Breast epithelium (tissue), 3 donors: Measurements from ENCODE around the gene MACROH2A1.

Experiments
- POLR2AphosphoS5 ChIP-seq, 3 donors: sonication (generic); formaldehyde crosslinking; IDR thresholded peaks; one replicate each; pipeline ENCODE4 v1.6.1; 2017; ENCODE audit warnings: antibody characterized with exemption in 3 of 3
- TF ChIP-seq, protein P1 (sequence below), 3 donors: fragments of 450-650 bp; IDR thresholded peaks; one replicate each; pipeline ENCODE4 v1.5.1; 2016 to 2017; ENCODE audit warnings: antibody characterized with exemption in 3 of 3, mild to moderate bottlenecking in 3 of 3, moderate library complexity in 3 of 3

DNA sequence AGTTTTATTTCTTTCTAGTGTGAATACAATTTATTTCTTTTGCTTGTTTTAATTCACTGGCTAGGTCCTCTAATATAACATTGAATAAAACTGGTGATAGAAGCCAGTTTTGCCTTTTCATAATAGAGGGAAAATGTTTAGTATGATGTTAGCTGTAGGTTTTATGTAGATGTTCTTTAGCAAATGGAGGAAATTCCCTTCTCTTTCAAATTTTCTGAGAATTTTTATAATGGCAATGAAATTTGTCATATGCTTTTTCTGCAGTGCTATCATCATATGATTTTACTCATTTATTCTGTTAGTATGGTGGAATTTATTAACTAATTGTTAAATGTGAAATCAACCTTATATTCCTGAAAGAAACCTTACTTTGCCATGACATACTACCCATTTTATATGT is 18.1 kb upstream of the MACROH2A1 start:
- TF ChIP-seq, protein P1, sequence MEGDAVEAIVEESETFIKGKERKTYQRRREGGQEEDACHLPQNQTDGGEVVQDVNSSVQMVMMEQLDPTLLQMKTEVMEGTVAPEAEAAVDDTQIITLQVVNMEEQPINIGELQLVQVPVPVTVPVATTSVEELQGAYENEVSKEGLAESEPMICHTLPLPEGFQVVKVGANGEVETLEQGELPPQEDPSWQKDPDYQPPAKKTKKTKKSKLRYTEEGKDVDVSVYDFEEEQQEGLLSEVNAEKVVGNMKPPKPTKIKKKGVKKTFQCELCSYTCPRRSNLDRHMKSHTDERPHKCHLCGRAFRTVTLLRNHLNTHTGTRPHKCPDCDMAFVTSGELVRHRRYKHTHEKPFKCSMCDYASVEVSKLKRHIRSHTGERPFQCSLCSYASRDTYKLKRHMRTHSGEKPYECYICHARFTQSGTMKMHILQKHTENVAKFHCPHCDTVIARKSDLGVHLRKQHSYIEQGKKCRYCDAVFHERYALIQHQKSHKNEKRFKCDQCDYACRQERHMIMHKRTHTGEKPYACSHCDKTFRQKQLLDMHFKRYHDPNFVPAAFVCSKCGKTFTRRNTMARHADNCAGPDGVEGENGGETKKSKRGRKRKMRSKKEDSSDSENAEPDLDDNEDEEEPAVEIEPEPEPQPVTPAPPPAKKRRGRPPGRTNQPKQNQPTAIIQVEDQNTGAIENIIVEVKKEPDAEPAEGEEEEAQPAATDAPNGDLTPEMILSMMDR (IDR thresholded peaks at IDR 0.05): no peak
- no peak for TF ChIP-seq POLR2AphosphoS5 (IDR thresholded peaks at IDR 0.05)
